ENCODE results near the gene NUP188. TPM values are rescaled to one million over a fixed set of nuclear protein-coding genes. Genes with fewer than 3 reads are reported as not detected.

NUP188 gene
- total RNA-seq, 1 donor from 2014 or later, result 42.4 TPM

DNA sequence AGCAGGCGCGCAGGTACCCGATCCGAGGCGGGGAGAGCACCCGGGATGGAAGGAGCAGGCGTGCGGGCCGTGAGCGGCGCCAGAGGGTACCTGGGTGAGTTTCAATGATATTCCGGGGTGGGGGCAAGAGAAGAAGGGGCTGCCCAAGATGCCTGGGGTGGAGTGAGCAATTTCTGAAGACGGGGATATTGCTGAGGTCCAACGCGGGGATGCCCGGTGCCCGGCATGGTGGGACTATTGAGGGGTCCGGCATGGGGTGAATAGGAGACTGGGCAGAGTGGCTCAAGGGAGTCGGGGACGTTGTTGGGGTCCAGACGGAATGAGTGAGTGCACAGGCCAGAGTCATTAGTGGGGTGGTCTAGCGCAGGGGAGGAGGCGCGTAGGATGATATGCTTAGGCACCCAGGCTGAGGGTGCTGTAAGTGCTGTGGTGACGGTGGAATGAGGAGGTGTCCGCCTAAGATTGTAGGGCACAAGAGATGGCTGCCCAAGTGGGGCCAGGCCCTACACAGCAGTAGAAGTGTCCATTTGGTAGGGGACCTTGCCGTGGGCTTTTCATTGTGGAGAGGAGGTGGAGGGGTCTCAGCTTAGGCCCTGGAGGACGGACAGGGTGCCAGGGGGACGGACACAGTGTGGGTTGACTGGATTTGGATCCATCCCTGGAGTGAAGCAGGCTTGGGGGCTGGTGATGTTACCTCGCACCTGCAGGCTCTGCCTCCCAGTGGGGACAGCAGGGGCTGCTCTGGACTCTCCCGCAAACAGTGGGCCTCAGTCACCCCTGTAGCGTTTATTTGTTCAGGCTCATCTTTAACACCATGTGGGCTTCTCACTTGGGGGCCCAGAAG, 89.6 kb downstream of the NUP188 start:
- H3K4me3 ChIP-seq, result peak overlapping the region; percentile 99
- H3K27me3 ChIP-seq (ENCODE audit: low read depth), result no peaks in the 10 kb centered on the region
- peak overlapping the region; percentile 84 for H3K27ac ChIP-seq
- DNase-seq (no peak), ATAC-seq (peak; percentile 1 to 6)
- intact Hi-C loops (cut with DNase I), result no loop called here
- TF ChIP-seq, protein P1, sequence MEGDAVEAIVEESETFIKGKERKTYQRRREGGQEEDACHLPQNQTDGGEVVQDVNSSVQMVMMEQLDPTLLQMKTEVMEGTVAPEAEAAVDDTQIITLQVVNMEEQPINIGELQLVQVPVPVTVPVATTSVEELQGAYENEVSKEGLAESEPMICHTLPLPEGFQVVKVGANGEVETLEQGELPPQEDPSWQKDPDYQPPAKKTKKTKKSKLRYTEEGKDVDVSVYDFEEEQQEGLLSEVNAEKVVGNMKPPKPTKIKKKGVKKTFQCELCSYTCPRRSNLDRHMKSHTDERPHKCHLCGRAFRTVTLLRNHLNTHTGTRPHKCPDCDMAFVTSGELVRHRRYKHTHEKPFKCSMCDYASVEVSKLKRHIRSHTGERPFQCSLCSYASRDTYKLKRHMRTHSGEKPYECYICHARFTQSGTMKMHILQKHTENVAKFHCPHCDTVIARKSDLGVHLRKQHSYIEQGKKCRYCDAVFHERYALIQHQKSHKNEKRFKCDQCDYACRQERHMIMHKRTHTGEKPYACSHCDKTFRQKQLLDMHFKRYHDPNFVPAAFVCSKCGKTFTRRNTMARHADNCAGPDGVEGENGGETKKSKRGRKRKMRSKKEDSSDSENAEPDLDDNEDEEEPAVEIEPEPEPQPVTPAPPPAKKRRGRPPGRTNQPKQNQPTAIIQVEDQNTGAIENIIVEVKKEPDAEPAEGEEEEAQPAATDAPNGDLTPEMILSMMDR (IDR thresholded peaks at IDR 0.05), result no peak
- peaks cover 23% of the 10 kb centered on the region for H3K36me3 ChIP-seq
- no peaks in the 10 kb centered on the region for H3K9me3 ChIP-seq
- peaks cover 15% of the 10 kb centered on the region for H3K4me1 ChIP-seq

DNA sequence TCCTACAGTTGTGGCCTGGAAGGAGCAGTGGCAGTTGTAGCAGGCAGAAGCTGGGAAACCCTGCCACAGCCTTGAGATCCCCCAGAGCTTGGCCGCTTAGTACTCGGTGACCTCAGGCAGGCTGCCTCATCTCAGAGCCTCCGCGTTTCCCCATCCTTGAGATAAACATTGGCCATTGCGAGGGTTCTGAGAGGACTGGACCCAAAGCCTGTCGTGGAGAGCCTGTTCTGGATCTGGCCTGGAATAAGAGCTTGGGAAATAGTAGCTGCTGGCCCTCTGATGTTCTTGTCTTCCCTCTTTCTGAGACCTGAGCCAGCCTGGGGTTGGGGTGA, 90.2 kb downstream of the NUP188 start:
- Histone ChIP-seq H3K27ac (no peak overlapping the region), H3K9me3 (no peaks in the 10 kb centered on the region), H3K4me3 (peak overlapping the region; percentile 99), H3K27me3 (ENCODE audit: low read depth) (no peaks in the 10 kb centered on the region), H3K36me3 (peaks cover 29% of the 10 kb centered on the region), H3K4me1 (peaks cover 15% of the 10 kb centered on the region)
- no peak for ATAC-seq
- TF ChIP-seq, protein P1 (IDR thresholded peaks at IDR 0.05), result no peak
- intact Hi-C loops (cut with DNase I), result no loop called here
- DNase-seq, result no peak

DNA sequence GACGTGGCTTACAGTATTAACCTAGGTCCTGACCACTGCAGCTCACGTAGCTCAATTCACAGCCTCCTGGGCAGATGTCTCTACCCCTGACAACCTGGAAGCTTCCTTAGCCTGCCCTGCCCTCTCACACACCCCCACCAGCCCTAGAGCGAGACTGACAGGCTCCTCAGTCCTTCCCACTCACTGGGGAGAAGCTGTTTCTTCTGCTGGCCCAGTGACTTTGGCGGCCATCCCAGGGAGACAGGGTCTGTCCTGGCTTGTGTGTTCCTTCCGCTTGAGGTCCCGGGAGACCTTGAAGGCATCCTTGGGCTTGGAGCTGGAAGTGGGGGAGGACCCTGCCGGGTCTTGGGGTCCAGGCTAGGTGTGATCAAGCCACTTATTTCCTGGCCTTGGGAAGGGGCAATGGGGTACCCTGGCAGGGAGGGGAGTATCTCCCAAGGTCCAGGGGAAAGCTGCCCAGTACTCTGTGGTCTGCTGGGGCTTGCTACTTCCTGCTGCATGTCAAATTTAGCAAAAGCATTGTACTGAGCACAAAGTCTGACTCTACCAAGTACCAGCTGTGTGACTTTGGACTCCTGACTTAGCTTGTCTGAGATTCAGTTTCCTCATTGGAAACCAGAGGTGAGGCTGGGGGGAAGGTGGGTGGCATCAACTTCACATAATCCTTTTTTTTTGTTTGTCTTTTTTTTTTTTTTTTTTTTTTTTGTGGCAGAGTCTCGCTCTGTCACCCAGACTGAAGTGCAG, 90.8 kb downstream of the NUP188 start:
- H3K4me1 ChIP-seq, result peaks cover 15% of the 10 kb centered on the region
- no peak for DNase-seq
- no peak overlapping the region for H3K4me3 ChIP-seq
- no peak for ATAC-seq
- H3K27me3 ChIP-seq (ENCODE audit: low read depth), result no peaks in the 10 kb centered on the region
- H3K36me3 ChIP-seq, result peaks cover 34% of the 10 kb centered on the region
- TF ChIP-seq, protein P1 (IDR thresholded peaks at IDR 0.05), result no peak
- no peak overlapping the region for H3K27ac ChIP-seq
- H3K9me3 ChIP-seq, result no peaks in the 10 kb centered on the region
- intact Hi-C loops (cut with DNase I), result no loop called here

DNA sequence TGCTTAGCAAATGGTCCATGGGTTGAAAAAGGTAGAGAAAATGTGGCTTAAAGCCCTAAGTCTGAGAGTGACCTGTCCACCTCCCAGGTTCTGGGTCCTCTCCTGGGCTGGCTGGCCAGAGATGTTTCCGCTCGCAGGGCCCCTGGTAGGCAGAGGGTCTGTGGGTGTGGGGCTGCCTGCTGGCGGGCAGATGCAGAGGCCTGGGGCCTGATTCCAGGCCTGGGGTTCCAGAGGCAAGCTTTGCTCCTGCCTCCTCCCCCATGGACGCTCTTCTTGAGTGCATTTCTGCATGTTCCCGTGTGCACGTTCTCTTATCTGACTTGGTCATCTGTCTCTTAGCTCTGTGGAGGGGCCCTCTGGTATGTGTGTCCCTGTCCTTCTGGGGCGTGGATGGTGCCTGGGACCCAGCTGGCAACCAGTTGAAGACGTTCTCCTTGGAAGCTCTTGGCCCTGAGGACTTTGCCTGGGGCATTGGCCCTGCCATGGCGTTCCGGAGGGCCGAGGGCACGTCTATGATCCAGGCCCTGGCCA, 92.7 kb downstream of the NUP188 start:
- no peaks in the 10 kb centered on the region for H3K27me3 ChIP-seq (ENCODE audit: low read depth)
- ATAC-seq (no peak), DNase-seq (no peak)
- intact Hi-C loops (cut with DNase I), result no loop called here
- peaks cover 15% of the 10 kb centered on the region for H3K4me1 ChIP-seq
- H3K4me3 ChIP-seq, result no peak overlapping the region
- no peak overlapping the region for H3K27ac ChIP-seq
- H3K9me3 ChIP-seq, result no peaks in the 10 kb centered on the region
- TF ChIP-seq, protein P1 (IDR thresholded peaks at IDR 0.05), result no peak
- peaks cover 53% of the 10 kb centered on the region for H3K36me3 ChIP-seq

DNA sequence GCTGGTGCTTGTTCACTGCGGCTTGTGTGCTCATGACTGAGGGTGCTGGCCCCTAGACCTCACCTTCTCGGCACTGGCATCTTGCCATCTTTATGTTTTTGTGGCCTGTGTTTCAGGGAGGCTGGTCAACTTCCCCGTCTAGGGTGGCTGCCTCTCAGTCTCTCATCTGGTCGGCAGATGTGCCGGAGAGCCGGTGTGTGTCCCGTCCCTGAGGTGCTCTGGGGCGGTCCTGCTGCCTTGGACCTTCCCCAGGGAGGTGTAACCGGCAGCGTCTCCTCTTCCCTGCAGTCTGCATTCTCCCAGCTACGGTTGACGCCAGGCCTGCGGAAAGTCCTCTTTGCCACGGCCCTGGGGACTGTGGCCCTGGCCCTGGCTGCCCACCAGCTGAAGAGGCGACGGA, 94.5 kb downstream of the NUP188 start:
- Histone ChIP-seq H3K9me3 (no peaks in the 10 kb centered on the region), H3K36me3 (peaks cover 71% of the 10 kb centered on the region), H3K4me3 (no peak overlapping the region), H3K27ac (no peak overlapping the region), H3K27me3 (ENCODE audit: low read depth) (no peaks in the 10 kb centered on the region), H3K4me1 (peaks cover 15% of the 10 kb centered on the region)
- intact Hi-C loops (cut with DNase I), result no loop called here
- ATAC-seq (no peak), DNase-seq (no peak)
- TF ChIP-seq, protein P1 (IDR thresholded peaks at IDR 0.05), result no peak

Data from lower lobe of right lung (tissue), 2 donors.